ENCODE data around the gene DVL2.

DNA sequence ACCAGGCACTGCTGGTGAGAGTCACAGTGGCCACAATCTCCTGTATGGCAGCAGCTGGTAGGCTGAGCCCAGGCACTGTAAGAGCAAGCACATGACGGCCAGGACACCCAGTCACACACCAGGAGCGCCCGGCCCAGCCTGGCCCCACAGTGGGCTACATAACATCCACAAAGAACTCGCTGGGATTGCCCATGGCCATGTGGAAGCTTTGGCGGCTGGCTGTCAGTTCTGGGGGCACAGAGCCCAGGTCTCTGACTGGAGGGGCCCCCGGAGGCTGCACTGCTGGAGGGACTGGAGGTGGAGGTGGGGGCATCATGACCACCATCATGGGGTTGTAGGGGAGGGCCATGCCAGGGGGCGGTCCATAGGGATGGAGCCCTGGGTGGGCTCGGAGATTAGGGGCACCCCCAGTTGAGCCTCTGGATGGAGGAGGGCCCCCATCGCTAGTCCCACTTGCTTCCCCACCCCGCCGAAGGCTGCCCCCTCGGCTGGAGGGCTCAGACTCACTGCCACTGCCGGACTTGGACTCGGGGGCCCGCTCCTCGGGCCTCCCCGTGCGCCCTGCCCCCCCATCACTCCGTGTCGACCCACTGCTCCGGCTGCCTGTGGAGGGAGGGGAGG, 8.5 kb downstream of the DVL2 start:
- no peak for TF ChIP-seq CTCF (CRISPR knock-in tag; IDR thresholded peaks at IDR 0.05)
- no peak for TF ChIP-seq ZNF598 (CRISPR knock-in tag; IDR thresholded peaks at IDR 0.05; ENCODE audit: borderline replicate concordance)
- TF ChIP-seq MAF1 (CRISPR knock-in tag; IDR thresholded peaks at IDR 0.05; ENCODE audit: borderline replicate concordance) = no peak
- TF ChIP-seq ZFP37 (CRISPR knock-in tag; IDR thresholded peaks at IDR 0.05; ENCODE audit: borderline replicate concordance) = no peak
- TF ChIP-seq EP300 (IDR thresholded peaks at IDR 0.05; ENCODE audit: low read depth in 2 of 2, low read length in 2 of 2) = no peak
- TF ChIP-seq EP300 (CRISPR knock-in tag; IDR thresholded peaks at IDR 0.05; ENCODE audit: borderline replicate concordance) = no peak
- no peak for TF ChIP-seq NFATC3 (CRISPR knock-in tag; IDR thresholded peaks at IDR 0.05)
- TF ChIP-seq ZNF124 (CRISPR knock-in tag; IDR thresholded peaks at IDR 0.05) = no peak
- no peak for TF ChIP-seq NFYB (CRISPR knock-in tag; IDR thresholded peaks at IDR 0.05)

All from HepG2 (cell line).